Umbilical cord (tissue), 2 donors: Measurements from ENCODE around the gene PCGF2. TPM values are rescaled to one million over a fixed set of nuclear protein-coding genes. Genes with fewer than 3 reads are reported as not detected.

ENCODE experiments used
- DNase-seq: peaks from one replicate; pipeline ENCODE4 v3.0.0-alpha.2; 2015; ENCODE audit warnings: low spot score
- total RNA-seq: library from RNA; depleted of rRNA; stranded (reverse); fragments of >200 nt; gene quantifications from one replicate; pipeline ENCODE4 v1.2.3, GENCODE V29; 2014; ENCODE audit warnings: low replicate concordance; ENCODE audit not compliant: insufficient read depth

The PCGF2 gene
- total RNA-seq, 1 donor from 2014 or later, result 7.0 TPM

- peak; percentile 31 for DNase-seq
These were observed 3.1 kb upstream of the PCGF2 start for GRCh38 chr17:38751144-38751807.

- no peak for DNase-seq
These were observed 2.4 kb upstream of the PCGF2 start for GRCh38 chr17:38750312-38751121.

- no peak for DNase-seq
These were observed 1.8 kb upstream of the PCGF2 start for GRCh38 chr17:38750044-38750311.

- peak; percentile 82 for DNase-seq
These were observed 1.3 kb upstream of the PCGF2 start for GRCh38 chr17:38749223-38750043.

GRCh38 chr17:38748892-38749222 lies 721 bp upstream of the PCGF2 start:
- no peak for DNase-seq

GRCh38 chr17:38747463-38748148 lies 530 bp downstream of the PCGF2 start:
- DNase-seq, result peak; percentile 53

GRCh38 chr17:38746849-38747462 lies 1.2 kb downstream of the PCGF2 start:
- no peak for DNase-seq

GRCh38 chr17:38746004-38746848 lies 1.9 kb downstream of the PCGF2 start:
- no peak for DNase-seq

- DNase-seq, result no peak
These were observed 2.6 kb downstream of the PCGF2 start for GRCh38 chr17:38745545-38745944.

- DNase-seq, result peak; percentile 31
These were observed 4.5 kb downstream of the PCGF2 start for GRCh38 chr17:38743556-38744171.

GRCh38 chr17:38742411-38743308 lies 5.5 kb downstream of the PCGF2 start:
- DNase-seq, result peak; percentile 97

GRCh38 chr17:38741921-38742410 lies 6.2 kb downstream of the PCGF2 start:
- peak; percentile 73 for DNase-seq

- no peak for DNase-seq
These were observed 6.7 kb downstream of the PCGF2 start for GRCh38 chr17:38741461-38741860.

GRCh38 chr17:38740806-38741205 lies 7.3 kb downstream of the PCGF2 start:
- DNase-seq, result no peak

GRCh38 chr17:38740044-38740443 lies 8.1 kb downstream of the PCGF2 start:
- DNase-seq, result no peak

GRCh38 chr17:38739305-38739704 lies 8.8 kb downstream of the PCGF2 start:
- no peak for DNase-seq

GRCh38 chr17:38738686-38739085 lies 9.4 kb downstream of the PCGF2 start:
- DNase-seq, result no peak

- no peak for DNase-seq
These were observed 10.0 kb downstream of the PCGF2 start for GRCh38 chr17:38738007-38738662.
